H1 (cell line): ENCODE measurements around the gene EPS8L1. TPM values are rescaled to one million over a fixed set of nuclear protein-coding genes. Genes with fewer than 3 reads are reported as not detected.

ENCODE experiments used
- CBX5 ChIP-seq: fragments of 300-800, 300-1000 bp; sonication (generic); IDR thresholded peaks from 2 replicates; pipeline ENCODE4 v1.7.1; 2016; ENCODE audit warnings: antibody characterized with exemption, low read length, low read depth
- CHD1 ChIP-seq: IDR thresholded peaks from 2 replicates; pipeline ENCODE4 v1.6.1; 2012; ENCODE audit warnings: low read depth, low read length, improper control_type of control experiment
- EP300 ChIP-seq, 2 experiments: IDR thresholded peaks; 1 replicate in 1 of 2; 2 replicates in 1 of 2; pipeline ENCODE4 v1.6.1; 2011 to 2012; ENCODE audit warnings: low read depth in 2 of 2, low read length in 2 of 2, mild to moderate bottlenecking in 2 of 2, borderline replicate concordance in 1 of 2, inconsistent platforms in 1 of 2, moderate library complexity in 1 of 2
- PHF8 ChIP-seq: fragments of 200-600 bp; sonication (generic); conservative IDR thresholded peaks from 2 replicates; pipeline ENCODE4 v1.7.1; 2012; ENCODE audit warnings: low read depth, mild to moderate bottlenecking, inconsistent platforms, low read length, moderate library complexity
- RFX5 ChIP-seq: IDR thresholded peaks from 2 replicates; pipeline ENCODE4 v1.6.1; 2011; ENCODE audit warnings: low read depth, low read length, improper control_type of control experiment, borderline replicate concordance
- SUZ12 ChIP-seq: fragments of 200-600 bp; sonication (generic); IDR thresholded peaks from 2 replicates; pipeline ENCODE4 v1.6.1; 2012; ENCODE audit warnings: mild to moderate bottlenecking, inconsistent platforms, low read length, moderate library complexity, mixed read lengths
- polyA plus RNA-seq, 7 experiments: library from polyadenylated mRNA; depleted of rRNA in 3 of 7; stranded (reverse) in 5 of 7; unstranded in 2 of 7; fragments of >200 nt in 5 of 7; fragments of 200-250 nt in 2 of 7; gene quantifications; 1 replicate in 5 of 7; 2 replicates in 1 of 7; 4 replicates in 1 of 7; pipeline versions ENCODE4 v1.2.1 to v1.2.3, GENCODE V29; 2011 to 2013; ENCODE audit warnings: missing spikeins in 2 of 7, mixed read lengths in 2 of 7
- total RNA-seq: library from RNA; stranded (reverse); fragmentation: NEBNext Ultra II Directional; extraction: Animal tissue kit (Norgen Biotek cat#: 25700); gene quantifications from 2 replicates; pipeline ENCODE4 v1.2.1, GENCODE V29; 2021

The EPS8L1 gene
- total and polyA plus RNA-seq, 2 of the 8 experiments (the other 6 are each of a cell fraction or from before 2014, with no cell fraction given), result 19.8 to 30.2 TPM

DNA sequence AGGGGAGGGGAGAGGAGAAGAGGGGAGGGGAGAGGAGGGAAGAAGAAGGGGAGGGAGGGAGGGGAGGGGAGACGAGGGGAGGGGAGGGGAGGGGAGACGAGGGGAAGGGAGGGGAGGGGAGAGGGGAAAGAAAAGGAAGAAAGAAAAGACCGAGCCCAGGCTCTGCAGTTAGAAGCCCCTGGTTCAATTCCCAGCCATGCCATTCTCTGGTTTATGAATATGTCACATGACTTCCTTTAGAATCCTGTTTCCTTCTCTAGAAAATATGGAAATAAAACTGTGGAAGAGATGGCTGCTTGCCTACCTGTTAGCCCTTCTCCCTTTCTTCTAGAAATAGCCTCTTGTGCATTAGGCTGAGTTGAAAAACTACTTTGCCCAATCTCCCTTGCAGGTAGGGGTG is 59.1 kb downstream of the EPS8L1 start (continued):
- TF ChIP-seq SUZ12 (no peak), CBX5 (no peak), EP300 (IDR thresholded peaks at IDR 0.05; ENCODE audit: borderline replicate concordance in 1 of 2, low read depth in 2 of 2, low read length in 2 of 2) (no peak), PHF8 (no peak), CHD1 (no peak), RFX5 (no peak)
